SU-DHL-6 (cell line): ENCODE data around the gene PRF1.

Experiments used
- H2AFZ ChIP-seq: fragments of 200-600 bp; sonication (generic); 2 replicates; pipeline ENCODE4 v1.6.1; 2014; ENCODE audit warnings: low read depth, mild to moderate bottlenecking, moderate library complexity, mixed read lengths, antibody characterized with exemption, low read length; ENCODE audit not compliant: severe bottlenecking
- H3F3A ChIP-seq: fragments of 200-600 bp; shearing (Covaris generic); 2 replicates; pipeline ENCODE4 v1.6.0; 2016; ENCODE audit warnings: antibody characterized with exemption, mild to moderate bottlenecking; ENCODE audit not compliant: insufficient read depth
- H3K27ac ChIP-seq: fragments of 200-600 bp; sonication (generic); 2 replicates; pipeline ENCODE4 v1.5.1; 2016; ENCODE audit warnings: low read depth, mild to moderate bottlenecking, low read length, moderate library complexity, mixed read lengths
- H3K27me3 ChIP-seq: fragments of 200-600 bp; sonication (generic), shearing (Covaris generic); 2 replicates; pipeline ENCODE4 v1.6.0; 2014; ENCODE audit warnings: mild to moderate bottlenecking, low read length
- H3K36me3 ChIP-seq: fragments of 200-600 bp; sonication (generic); 2 replicates; pipeline ENCODE4 v1.6.1; 2014; ENCODE audit warnings: mild to moderate bottlenecking, low read length, mixed read lengths
- H3K4me2 ChIP-seq: fragments of 300-600, 200-600 bp; shearing (Covaris generic), sonication (generic); 2 replicates; pipeline ENCODE4 v1.6.0; 2014; ENCODE audit warnings: low read length, low read depth, mild to moderate bottlenecking; ENCODE audit not compliant: poor library complexity, severe bottlenecking
- H3K4me3 ChIP-seq: fragments of 200-600 bp; sonication (generic); 2 replicates; pipeline ENCODE4 v1.5.1; 2014; ENCODE audit warnings: antibody characterized with exemption, low read length, mild to moderate bottlenecking, mixed read lengths; ENCODE audit not compliant: insufficient read depth, poor library complexity, severe bottlenecking
- H3K79me2 ChIP-seq: fragments of 200-600 bp; sonication (generic); 2 replicates; pipeline ENCODE4 v1.6.1; 2014; ENCODE audit warnings: mild to moderate bottlenecking, low read length, moderate library complexity; ENCODE audit not compliant: insufficient read depth
- H3K9ac ChIP-seq: fragments of 200-600 bp; sonication (generic); 2 replicates; pipeline ENCODE4 v1.7.0; 2014; ENCODE audit warnings: mild to moderate bottlenecking, low read length
- H3K9me2 ChIP-seq: fragments of 200-600 bp; sonication (generic); replicated peaks from 2 replicates; pipeline ENCODE4 v1.6.1; 2014; ENCODE audit warnings: low read length; ENCODE audit not compliant: insufficient read depth
- H3K9me3 ChIP-seq: fragments of 200-600 bp; sonication (generic); 2 replicates; pipeline ENCODE4 v1.6.1; 2014; ENCODE audit warnings: low read length, mixed read lengths; ENCODE audit not compliant: insufficient read depth
- H4K20me1 ChIP-seq: fragments of 200-600 bp; sonication (generic); 2 replicates; pipeline ENCODE4 v1.6.1; 2014; ENCODE audit warnings: low read depth, mild to moderate bottlenecking, antibody characterized with exemption, low read length, moderate library complexity, mixed read lengths
- EZH2phosphoT487 ChIP-seq: fragments of 200-600 bp; sonication (generic), shearing (Covaris generic); conservative IDR thresholded peaks from 2 replicates; pipeline ENCODE4 v1.6.1; 2018; ENCODE audit warnings: mild to moderate bottlenecking, antibody characterized with exemption, low read length, moderate library complexity, mixed read lengths
- TF ChIP-seq, protein P1 (sequence below): fragments of 200-600 bp; sonication (generic); IDR thresholded peaks from one replicate; pipeline ENCODE4 v1.5.1; 2017; ENCODE audit warnings: antibody characterized with exemption, mild to moderate bottlenecking, low read length, moderate library complexity; ENCODE audit not compliant: insufficient read depth, poor library complexity, severe bottlenecking

The PRF1 gene

GRCh38 chr10:70571236-70571635, 31.3 kb downstream of the PRF1 start:
- H3K9me2 ChIP-seq: no peaks in the 10 kb centered on the region
- H3K4me3 ChIP-seq: no peak overlapping the region
- no peaks in the 10 kb centered on the region for H3K36me3 ChIP-seq
- TF ChIP-seq EZH2phosphoT487: no peak
- TF ChIP-seq, protein P1, sequence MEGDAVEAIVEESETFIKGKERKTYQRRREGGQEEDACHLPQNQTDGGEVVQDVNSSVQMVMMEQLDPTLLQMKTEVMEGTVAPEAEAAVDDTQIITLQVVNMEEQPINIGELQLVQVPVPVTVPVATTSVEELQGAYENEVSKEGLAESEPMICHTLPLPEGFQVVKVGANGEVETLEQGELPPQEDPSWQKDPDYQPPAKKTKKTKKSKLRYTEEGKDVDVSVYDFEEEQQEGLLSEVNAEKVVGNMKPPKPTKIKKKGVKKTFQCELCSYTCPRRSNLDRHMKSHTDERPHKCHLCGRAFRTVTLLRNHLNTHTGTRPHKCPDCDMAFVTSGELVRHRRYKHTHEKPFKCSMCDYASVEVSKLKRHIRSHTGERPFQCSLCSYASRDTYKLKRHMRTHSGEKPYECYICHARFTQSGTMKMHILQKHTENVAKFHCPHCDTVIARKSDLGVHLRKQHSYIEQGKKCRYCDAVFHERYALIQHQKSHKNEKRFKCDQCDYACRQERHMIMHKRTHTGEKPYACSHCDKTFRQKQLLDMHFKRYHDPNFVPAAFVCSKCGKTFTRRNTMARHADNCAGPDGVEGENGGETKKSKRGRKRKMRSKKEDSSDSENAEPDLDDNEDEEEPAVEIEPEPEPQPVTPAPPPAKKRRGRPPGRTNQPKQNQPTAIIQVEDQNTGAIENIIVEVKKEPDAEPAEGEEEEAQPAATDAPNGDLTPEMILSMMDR: no peak
- no peaks in the 10 kb centered on the region for H3K9me3 ChIP-seq
- H3K79me2 ChIP-seq: no peaks in the 10 kb centered on the region
- H3K4me2 ChIP-seq: no peak overlapping the region
- no peak overlapping the region for H2AFZ ChIP-seq
- H3K9ac ChIP-seq: no peak overlapping the region
- H4K20me1 ChIP-seq: no peaks in the 10 kb centered on the region
- H3F3A ChIP-seq: peaks cover 27% of the 10 kb centered on the region
- H3K27ac ChIP-seq: no peak overlapping the region
- no peaks in the 10 kb centered on the region for H3K27me3 ChIP-seq

DNA sequence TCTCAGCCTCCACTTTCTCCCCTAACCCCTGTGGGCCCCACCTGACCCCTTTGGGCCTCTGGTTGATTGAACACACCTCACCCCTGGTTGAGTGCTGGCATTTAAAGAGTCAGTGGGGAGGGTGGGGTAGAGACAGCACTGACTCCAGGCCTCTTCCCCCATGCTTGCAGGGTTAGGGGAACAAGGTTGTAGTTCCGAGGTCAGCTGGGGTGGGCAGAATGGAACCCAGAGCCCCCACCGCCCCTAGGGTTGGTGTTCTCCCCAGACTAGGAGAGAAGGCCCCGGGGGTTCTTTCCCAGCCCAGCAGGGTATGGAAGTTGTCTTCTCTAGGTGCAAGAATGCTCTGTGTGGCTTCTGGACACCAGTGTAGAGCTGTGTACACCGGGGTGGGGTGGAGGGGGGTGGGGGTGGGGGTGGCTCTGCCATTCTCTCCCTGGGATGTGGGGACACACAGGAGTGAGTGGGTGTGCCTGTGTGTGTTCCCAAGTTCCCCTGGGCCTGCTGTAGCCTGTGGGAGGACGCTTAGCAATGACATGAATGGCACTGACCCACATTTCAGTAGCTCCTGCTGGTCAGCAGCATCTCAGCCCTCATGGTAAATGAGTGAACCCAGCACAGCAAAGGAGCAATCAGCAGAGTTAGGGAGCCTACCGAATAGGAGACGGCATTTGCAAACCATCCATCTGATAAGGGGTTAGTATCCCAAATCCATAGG, 33.6 kb downstream of the PRF1 start:
- no peaks in the 10 kb centered on the region for H3K9me2 ChIP-seq
- no peaks in the 10 kb centered on the region for H3K27me3 ChIP-seq
- H3K79me2 ChIP-seq: no peaks in the 10 kb centered on the region
- H3F3A ChIP-seq: peaks cover 9% of the 10 kb centered on the region; the same call in 1 of the 2 replicates
- H2AFZ ChIP-seq: no peak overlapping the region
- no peaks in the 10 kb centered on the region for H3K9me3 ChIP-seq
- H3K27ac ChIP-seq: no peak overlapping the region
- H3K4me2 ChIP-seq: no peak overlapping the region
- H3K36me3 ChIP-seq: no peaks in the 10 kb centered on the region
- no peaks in the 10 kb centered on the region for H4K20me1 ChIP-seq
- TF ChIP-seq, protein P1: no peak
- no peak for TF ChIP-seq EZH2phosphoT487
- H3K4me3 ChIP-seq: no peak overlapping the region
- no peak overlapping the region for H3K9ac ChIP-seq

DNA sequence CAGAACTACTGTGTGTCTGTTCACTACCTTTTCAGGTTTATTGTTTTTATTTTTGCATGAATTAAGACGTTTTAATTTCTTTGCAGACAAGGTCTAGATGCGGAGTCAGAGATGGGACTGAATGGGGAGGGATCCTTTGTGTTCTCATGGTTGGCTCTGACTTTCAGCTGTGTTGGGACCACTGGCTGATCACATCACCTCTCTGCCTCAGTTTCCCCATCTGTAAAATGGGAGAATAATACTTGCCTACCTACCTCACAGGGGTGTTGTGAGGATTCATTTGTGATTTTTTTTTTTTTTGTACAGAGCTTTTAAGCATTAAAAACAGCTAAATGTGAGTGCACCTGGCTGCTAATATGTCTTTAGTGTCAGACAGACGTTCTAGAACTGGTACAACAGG, 34.4 kb downstream of the PRF1 start:
- H3K79me2 ChIP-seq: no peaks in the 10 kb centered on the region
- H3K4me2 ChIP-seq: no peak overlapping the region
- no peaks in the 10 kb centered on the region for H3K36me3 ChIP-seq
- H3K9ac ChIP-seq: no peak overlapping the region
- H3F3A ChIP-seq: 0 out of 2 replicates have a peak, but pooled peaks cover 9% of the 10 kb centered on the region
- H3K27me3 ChIP-seq: no peaks in the 10 kb centered on the region
- no peak for TF ChIP-seq EZH2phosphoT487
- TF ChIP-seq, protein P1: no peak
- no peak overlapping the region for H2AFZ ChIP-seq
- no peaks in the 10 kb centered on the region for H3K9me3 ChIP-seq
- no peak overlapping the region for H3K4me3 ChIP-seq
- no peaks in the 10 kb centered on the region for H3K9me2 ChIP-seq
- H4K20me1 ChIP-seq: no peaks in the 10 kb centered on the region
- no peak overlapping the region for H3K27ac ChIP-seq
